H9 (cell line): Measurements from ENCODE around the gene ARMH1. TPM values are rescaled to one million over a fixed set of nuclear protein-coding genes. Genes with fewer than 3 reads are reported as not detected.

Experiments
- DNase-seq: peaks from one replicate; pipeline ENCODE4 v3.0.0-alpha.2; 2017
- H2AFZ ChIP-seq: one replicate; pipeline ENCODE4 v1.6.1; 2013; ENCODE audit warnings: mild to moderate bottlenecking, low read length, control low read depth, moderate library complexity
- H2AK5ac ChIP-seq: 2 replicates; pipeline ENCODE4 v1.6.1; 2013; ENCODE audit warnings: low read length, control low read depth, mixed read lengths; ENCODE audit not compliant: insufficient read length
- H2BK120ac ChIP-seq: one replicate; pipeline ENCODE4 v1.6.1; 2013; ENCODE audit warnings: low read depth, mild to moderate bottlenecking, low read length, control low read depth, inconsistent platforms; ENCODE audit not compliant: poor library complexity, severe bottlenecking
- H2BK12ac ChIP-seq: 2 replicates; pipeline ENCODE4 v1.6.1; 2013; ENCODE audit warnings: low read length, control low read depth, mixed read lengths, low read depth; ENCODE audit not compliant: insufficient read length
- H2BK15ac ChIP-seq: 2 replicates; pipeline ENCODE4 v1.6.1; 2013; ENCODE audit warnings: low read depth, low read length, control low read depth
- H2BK20ac ChIP-seq: one replicate; pipeline ENCODE4 v1.6.1; 2013; ENCODE audit warnings: low read depth, mild to moderate bottlenecking, low read length, control low read depth, inconsistent platforms; ENCODE audit not compliant: poor library complexity, severe bottlenecking
- H2BK5ac ChIP-seq: 2 replicates; pipeline ENCODE4 v1.6.1; 2013; ENCODE audit warnings: low read length, control low read depth, mixed read lengths; ENCODE audit not compliant: insufficient read length
- H3K14ac ChIP-seq: 2 replicates; pipeline ENCODE4 v1.6.1; 2013; ENCODE audit warnings: low read length, control low read depth; ENCODE audit not compliant: insufficient read depth
- H3K18ac ChIP-seq: 2 replicates; pipeline ENCODE4 v1.6.1; 2013; ENCODE audit warnings: low read depth, mild to moderate bottlenecking, mixed read lengths, low read length, control low read depth; ENCODE audit not compliant: insufficient read length
- H3K23ac ChIP-seq: 2 replicates; pipeline ENCODE4 v1.6.1; 2013; ENCODE audit warnings: low read length, control low read depth, mixed read lengths, low read depth; ENCODE audit not compliant: insufficient read length
- H3K23me2 ChIP-seq: 2 replicates; pipeline ENCODE4 v1.6.1; 2013; ENCODE audit warnings: low read depth, mild to moderate bottlenecking, mixed read lengths, low read length, control low read depth; ENCODE audit not compliant: insufficient read length, poor library complexity, severe bottlenecking
- H3K27ac ChIP-seq: 2 replicates; pipeline ENCODE4 v1.5.1; 2013; ENCODE audit warnings: low read length, control low read depth, mixed read lengths, low read depth; ENCODE audit not compliant: insufficient read length
- H3K27me3 ChIP-seq: 2 replicates; pipeline ENCODE4 v1.6.1; 2013; ENCODE audit warnings: low read length, control low read depth, inconsistent platforms; ENCODE audit not compliant: insufficient read depth
- H3K4ac ChIP-seq: 2 replicates; pipeline ENCODE4 v1.6.1; 2013; ENCODE audit warnings: low read depth, mild to moderate bottlenecking, control low read depth, inconsistent platforms, low read length, moderate library complexity
- H3K4me1 ChIP-seq: 2 replicates; pipeline ENCODE4 v1.6.1; 2013; ENCODE audit warnings: low read length, control low read depth, inconsistent platforms; ENCODE audit not compliant: insufficient read depth
- H3K4me2 ChIP-seq: 2 replicates; pipeline ENCODE4 v1.6.1; 2013; ENCODE audit warnings: low read length, control low read depth, mixed read lengths; ENCODE audit not compliant: insufficient read length, insufficient read depth
- H3K56ac ChIP-seq: 2 replicates; pipeline ENCODE4 v1.6.1; 2013; ENCODE audit warnings: low read depth, mild to moderate bottlenecking, mixed read lengths, low read length, control low read depth; ENCODE audit not compliant: insufficient read length
- H3K79me1 ChIP-seq: 2 replicates; pipeline ENCODE4 v1.6.1; 2013; ENCODE audit warnings: low read depth, mild to moderate bottlenecking, moderate library complexity, low read length, control low read depth, inconsistent platforms; ENCODE audit not compliant: insufficient read depth, poor library complexity, severe bottlenecking
- H3K79me2 ChIP-seq: 2 replicates; pipeline ENCODE4 v1.6.1; 2013; ENCODE audit warnings: low read length, control low read depth, inconsistent platforms; ENCODE audit not compliant: insufficient read depth
- H3K9ac ChIP-seq: 2 replicates; pipeline ENCODE4 v1.6.1; 2013; ENCODE audit warnings: low read length, control low read depth, mixed read lengths; ENCODE audit not compliant: insufficient read length; ENCODE audit errors: extremely low read depth
- H3K9me3 ChIP-seq: one replicate; pipeline ENCODE4 v1.6.1; 2013; ENCODE audit warnings: low read depth, low read length, inconsistent platforms; ENCODE audit not compliant: control insufficient read depth
- H3T11ph ChIP-seq: one replicate; pipeline ENCODE4 v1.6.1; 2013; ENCODE audit warnings: mild to moderate bottlenecking, low read length, control low read depth, inconsistent platforms
- H4K20me1 ChIP-seq: one replicate; pipeline ENCODE4 v1.6.1; 2013; ENCODE audit not compliant: control insufficient read depth, insufficient read length, insufficient read depth
- H4K5ac ChIP-seq: 2 replicates; pipeline ENCODE4 v1.6.1; 2013; ENCODE audit warnings: low read depth, mild to moderate bottlenecking, mixed read lengths, low read length, control low read depth; ENCODE audit not compliant: insufficient read length
- H4K8ac ChIP-seq: replicated peaks from 2 replicates; pipeline ENCODE4 v1.6.1; 2013; ENCODE audit warnings: low read length, control low read depth, mixed read lengths, low read depth; ENCODE audit not compliant: insufficient read length
- H4K91ac ChIP-seq: 2 replicates; pipeline ENCODE4 v1.6.1; 2013; ENCODE audit warnings: low read depth, mild to moderate bottlenecking, moderate library complexity, mixed read lengths, low read length, control low read depth; ENCODE audit not compliant: insufficient read length
- H3K27ac Mint-ChIP-seq, 3 experiments: 2 replicates in 2 of 3; 3 replicates in 1 of 3; pipeline ENCODE4 v1.8.0; 2020 to 2021; ENCODE audit warnings: mixed read lengths in 3 of 3, mild to moderate bottlenecking in 1 of 3, moderate library complexity in 1 of 3
- H3K27me3 Mint-ChIP-seq: 2 replicates; pipeline ENCODE4 v1.8.0; 2021; ENCODE audit warnings: low read depth, mild to moderate bottlenecking, moderate library complexity, mixed read lengths
- H3K36me3 Mint-ChIP-seq, 3 experiments: 2 replicates in 2 of 3; 3 replicates in 1 of 3; pipeline ENCODE4 v1.8.0; 2020 to 2021; ENCODE audit warnings: low read depth in 3 of 3, mixed read lengths in 3 of 3; ENCODE audit not compliant: insufficient read depth in 1 of 3
- H3K4me1 Mint-ChIP-seq, 2 experiments: 2 replicates each; pipeline ENCODE4 v1.8.0; 2020; ENCODE audit warnings: mixed read lengths in 2 of 2
- H3K4me3 Mint-ChIP-seq, 2 experiments: 2 replicates in 1 of 2; 3 replicates in 1 of 2; pipeline ENCODE4 v1.8.0; 2020 to 2021; ENCODE audit warnings: mild to moderate bottlenecking in 2 of 2, mixed read lengths in 2 of 2, moderate library complexity in 1 of 2
- H3K9me3 Mint-ChIP-seq, 2 experiments: 2 replicates in 1 of 2; 3 replicates in 1 of 2; pipeline ENCODE4 v1.8.0; 2020; ENCODE audit warnings: mild to moderate bottlenecking in 2 of 2, mixed read lengths in 2 of 2, moderate library complexity in 1 of 2
- CTCF ChIP-seq: fragments of 200-600 bp; sonication (generic); conservative IDR thresholded peaks from 3 replicates; pipeline ENCODE4 v1.8.0; 2021; ENCODE audit warnings: antibody characterized with exemption, mild to moderate bottlenecking
- WGBS: extraction: QIAGEN DNeasy Blood & Tissue Kit; methylation state at CpG from one replicate; pipeline ENCODE4 v1.1.7; 2013; ENCODE audit warnings: missing lambda C conversion rate, low lambda C conversion rate, mixed read lengths; ENCODE audit not compliant: insufficient read length; ENCODE audit errors: extremely low coverage; 5-methylcytosine and 5-hydroxymethylcytosine counted together
- total RNA-seq: library from RNA; stranded (reverse); gene quantifications from 2 replicates; pipeline ENCODE4 v1.2.1, GENCODE V29; 2021

The ARMH1 gene
- total RNA-seq, 1 experiment from 2014 or later, result 1.0 TPM

DNA sequence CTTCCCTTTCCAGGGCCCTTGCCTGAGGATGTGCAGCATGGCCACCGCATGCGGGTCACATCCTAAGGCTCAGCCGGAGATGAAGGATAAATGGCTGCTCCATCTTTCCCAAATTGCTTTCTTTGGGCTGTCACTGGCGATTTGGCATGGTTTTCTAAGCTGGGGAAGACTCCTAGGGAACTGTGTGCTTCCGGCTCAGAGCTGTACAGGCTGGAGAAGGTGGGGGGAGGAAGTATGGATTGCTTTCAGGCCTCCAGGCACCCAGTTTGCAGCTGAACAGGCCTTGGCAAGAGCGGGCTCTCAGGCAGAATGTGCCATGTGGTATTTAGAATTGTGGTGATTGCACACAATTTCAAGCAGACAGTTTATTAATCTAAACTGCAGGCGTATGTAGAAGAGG lies 49.2 kb upstream of the ARMH1 start:
- H3K27ac Mint-ChIP-seq, result no peak overlapping the region
- TF ChIP-seq CTCF, result no peak
- Histone ChIP-seq H2AFZ (no peak overlapping the region), H2BK12ac (no peak overlapping the region), H4K8ac (no peak overlapping the region), H2AK5ac (no peak overlapping the region), H3K79me2 (no peaks in the 10 kb centered on the region), H2BK15ac (no peak overlapping the region), H3K9me3 (no peaks in the 10 kb centered on the region), H2BK120ac (no peak overlapping the region), H3K79me1 (no peaks in the 10 kb centered on the region), H3K27me3 (no peaks in the 10 kb centered on the region), H4K91ac (no peak overlapping the region), H3K4ac (no peak overlapping the region), H3K14ac (no peak overlapping the region), H3K4me1 (no peaks in the 10 kb centered on the region), H4K20me1 (no peaks in the 10 kb centered on the region), H3K23ac (no peak overlapping the region), H3T11ph (no peak overlapping the region), H3K27ac (no peak overlapping the region), H3K18ac (no peak overlapping the region), H2BK20ac (no peak overlapping the region), H3K56ac (no peak overlapping the region), H3K4me2 (no peak overlapping the region), H3K9ac (no peak overlapping the region), H2BK5ac (no peak overlapping the region), H3K23me2 (no peaks in the 10 kb centered on the region), H4K5ac (no peak overlapping the region)
- H3K9me3 Mint-ChIP-seq, result no peaks in the 10 kb centered on the region
- DNase-seq, result no peak
- no peak overlapping the region for H3K4me3 Mint-ChIP-seq
- no peaks in the 10 kb centered on the region for H3K36me3 Mint-ChIP-seq
- peaks cover 13% of the 10 kb centered on the region for H3K27me3 Mint-ChIP-seq
- H3K4me1 Mint-ChIP-seq, result no peaks in the 10 kb centered on the region
- WGBS, result no CpG with 5 or more reads among the region's 7 CpGs
